Smooth muscle cell of the coronary artery (primary cell): Measurements from ENCODE around the gene C19orf12. TPM values are rescaled to one million over a fixed set of nuclear protein-coding genes. Genes with fewer than 3 reads are reported as not detected.

Experiments
- total RNA-seq: library from RNA; depleted of rRNA; stranded (reverse); fragments of >200 nt; gene quantifications from 2 replicates; pipeline ENCODE4 v1.2.3, GENCODE V29; 2014; ENCODE audit warnings: low replicate concordance

The C19orf12 gene
- 11.3 and 18.0 TPM in 2 replicates for total RNA-seq

DNA sequence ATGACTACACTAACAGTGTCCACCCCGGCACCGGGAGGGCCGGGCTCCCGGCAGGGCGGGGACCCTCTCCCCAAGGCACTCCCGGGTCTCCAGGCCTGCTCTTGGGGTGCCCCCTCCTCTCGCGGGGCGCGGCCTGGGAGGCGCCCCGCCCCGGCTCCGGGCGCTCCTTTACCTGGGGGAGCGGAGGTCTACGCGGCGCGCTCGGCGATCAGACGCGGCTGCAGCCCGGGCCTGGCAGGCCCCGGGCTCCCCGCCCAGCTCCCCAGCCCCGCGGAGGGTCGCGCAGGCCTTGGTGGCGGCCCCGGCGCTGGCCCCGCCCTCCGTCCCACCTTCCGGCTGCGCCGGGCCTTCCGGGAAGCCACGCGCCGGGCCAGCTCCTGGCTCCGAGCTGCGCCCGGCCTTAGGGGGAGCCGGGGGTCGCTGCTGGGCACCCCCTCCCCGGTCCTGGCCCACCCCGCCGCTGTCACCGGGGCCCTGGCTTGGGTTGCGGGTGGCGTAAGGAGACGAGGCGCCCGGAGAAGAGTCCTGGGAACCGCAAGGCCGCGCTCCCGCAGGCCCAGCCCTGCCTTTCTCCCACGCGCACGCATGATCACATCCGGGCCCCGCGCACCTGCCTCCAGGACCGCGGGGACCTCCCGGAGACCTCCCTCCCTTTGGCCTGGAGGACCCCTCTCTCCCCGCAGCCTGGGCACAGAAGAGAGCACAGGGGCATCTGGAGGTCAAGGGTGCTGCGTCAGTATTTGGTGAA, at the start of gene C19orf12:
Gene C19orf12, minus strand, starts transcription at position 309 of the 748 bp plus-strand sequence. CDS start 6,848 bp downstream, outside the sequence.

DNA sequence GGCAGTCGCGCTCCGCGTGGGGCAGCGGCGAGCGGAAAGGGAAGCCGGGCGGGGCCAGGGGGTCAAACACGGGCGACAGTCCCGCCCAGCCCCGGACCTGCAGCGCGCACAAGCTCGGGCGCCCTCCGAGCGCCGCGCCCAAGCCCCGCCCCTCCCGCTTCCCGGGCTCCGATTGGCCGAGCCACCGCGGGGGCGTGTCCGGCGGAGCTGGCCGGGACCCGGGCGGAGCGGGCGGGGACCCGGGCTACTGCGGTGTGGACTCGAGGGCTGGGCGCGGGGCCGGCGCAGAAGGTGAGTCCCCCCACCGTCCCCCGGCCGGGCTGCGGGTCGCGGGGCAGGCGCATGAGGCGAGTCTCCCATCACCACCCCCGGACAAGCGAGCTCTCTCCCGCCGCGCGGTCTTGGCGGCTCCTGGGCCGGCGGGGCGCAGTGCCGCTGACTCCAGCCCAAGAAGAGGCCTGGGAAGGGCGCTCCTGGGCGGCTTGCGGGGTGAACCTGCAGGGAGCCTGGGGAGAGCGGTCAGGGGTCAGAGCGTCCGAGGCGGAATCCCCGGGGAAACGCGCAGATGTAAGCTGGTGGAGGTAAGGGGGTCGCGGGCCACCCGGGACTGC, 49.7 kb downstream of the C19orf12 start, which contains the start of gene PLEKHF1:
Gene PLEKHF1, plus strand, starts transcription at position 247 of the 611 bp plus-strand sequence. CDS start 8,379 bp downstream, outside the sequence.

Other genes with a start within 250 kb of the C19orf12 start
- not detected in 2 replicates for gene VSTM2B, start 189.3 kb downstream of the C19orf12 start, total RNA-seq
- 69.6 and 81.9 TPM in 2 replicates for gene POP4, start 109.0 kb downstream of the C19orf12 start, total RNA-seq
- 9.5 and 52.7 TPM in 2 replicates for gene PLEKHF1, start 49.8 kb downstream of the C19orf12 start, total RNA-seq
- gene CCNE1, start 96.7 kb upstream of the C19orf12 start, total RNA-seq, result 4.0 and 5.9 TPM in 2 replicates
- 58.3 and 79.7 TPM in 2 replicates for gene URI1, start 227.0 kb upstream of the C19orf12 start, total RNA-seq